ENCODE results near the gene APOL3.
"Not testable (repeated sequence)": the region's sequence is repeated elsewhere in the genome, so short reads cannot be mapped to it uniquely, and the experiment has no call there.

The APOL3 gene

GRCh38 chr22:36156515-36157419 lies 3.8 kb downstream of the APOL3 start:
- DNase-seq = peak; percentile 71

- no peak for DNase-seq
These were observed 4.4 kb downstream of the APOL3 start for GRCh38 chr22:36156119-36156514.

GRCh38 chr22:36155702-36156101 lies 4.9 kb downstream of the APOL3 start:
- no peak for DNase-seq

GRCh38 chr22:36154423-36154945 lies 6.1 kb downstream of the APOL3 start:
- no peak for DNase-seq

- DNase-seq = no peak
These were observed 6.8 kb downstream of the APOL3 start for GRCh38 chr22:36153501-36154422.

GRCh38 chr22:36152821-36153220 lies 7.7 kb downstream of the APOL3 start:
- DNase-seq = not testable (repeated sequence)

GRCh38 chr22:36152088-36152487 lies 8.5 kb downstream of the APOL3 start:
- no peak for DNase-seq

- DNase-seq = no peak
These were observed 9.5 kb downstream of the APOL3 start for GRCh38 chr22:36151006-36151595.

- DNase-seq = no peak
These were observed 11.1 kb downstream of the APOL3 start for GRCh38 chr22:36149441-36149840.

GRCh38 chr22:36148411-36148810 lies 12.1 kb downstream of the APOL3 start:
- no peak for DNase-seq

- no peak for DNase-seq
These were observed 13.3 kb downstream of the APOL3 start for GRCh38 chr22:36147196-36147791.

GRCh38 chr22:36145881-36146280 lies 14.7 kb downstream of the APOL3 start:
- no peak for DNase-seq

GRCh38 chr22:36144886-36145541 lies 15.5 kb downstream of the APOL3 start:
- DNase-seq = no peak

- no peak for DNase-seq
These were observed 16.6 kb downstream of the APOL3 start for GRCh38 chr22:36143956-36144355.

- DNase-seq = no peak
These were observed 17.3 kb downstream of the APOL3 start for GRCh38 chr22:36143066-36143815.

GRCh38 chr22:36141481-36141880 lies 19.1 kb downstream of the APOL3 start:
- DNase-seq = no peak

- not testable (repeated sequence) for DNase-seq
These were observed 21.8 kb downstream of the APOL3 start for GRCh38 chr22:36138709-36139108.

- no peak for DNase-seq
These were observed 23.6 kb downstream of the APOL3 start for GRCh38 chr22:36136988-36137387.

GRCh38 chr22:36136475-36136874 lies 24.1 kb downstream of the APOL3 start:
- no peak for DNase-seq

GRCh38 chr22:36135306-36135980 lies 25.1 kb downstream of the APOL3 start:
- no peak for DNase-seq

- DNase-seq = no peak
These were observed 26.4 kb downstream of the APOL3 start for GRCh38 chr22:36134182-36134581.

All from activated T-cell treated with anti-CD3 and anti-CD28 coated beads for 4 hours (primary cell).